Inferior parietal cortex (tissue), 1 donor: ENCODE measurements around the gene LHX1.

ENCODE experiments used
- DNase-seq: peaks from one replicate; pipeline ENCODE4 v3.0.0-alpha.2; 2016; ENCODE audit errors: extremely low spot score

LHX1 gene

DNA sequence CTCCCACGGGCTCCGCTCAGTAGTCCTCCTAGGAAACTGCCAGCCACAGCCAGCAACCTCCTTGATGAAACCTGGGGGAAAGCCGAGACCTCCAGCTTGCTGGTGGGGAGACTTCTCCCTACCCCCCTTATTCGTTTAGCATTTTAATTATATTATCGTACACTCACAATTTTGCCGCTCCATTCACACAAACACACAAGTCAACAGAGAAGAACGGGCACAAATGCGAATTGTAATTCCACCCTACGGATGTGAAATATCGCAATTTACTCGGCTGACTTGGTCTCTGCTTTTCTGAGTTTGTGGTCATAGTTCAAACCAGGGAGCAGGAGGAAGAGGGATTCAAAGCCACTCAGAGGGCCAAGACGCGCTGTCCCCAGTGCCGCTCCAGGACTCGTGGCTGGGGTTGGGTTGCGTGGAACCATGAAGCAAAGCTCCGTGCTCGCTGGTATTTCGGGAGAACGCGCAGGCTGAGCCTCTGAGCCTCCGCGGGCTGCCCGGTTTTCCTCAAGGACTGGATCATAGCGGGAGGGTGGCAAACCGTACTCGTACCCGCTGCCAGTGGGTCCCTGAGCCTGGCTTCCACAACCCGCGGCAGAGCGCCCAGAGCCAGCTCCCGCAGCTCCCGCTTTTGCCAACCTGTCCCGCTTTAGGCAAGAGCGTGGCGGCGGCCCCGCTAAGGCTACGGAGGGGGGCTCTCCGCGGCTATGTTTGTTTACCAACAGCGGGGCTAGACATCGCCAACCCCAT is 2.0 kb downstream of the LHX1 start:
- no peak for DNase-seq

- no peak for DNase-seq
Measured at GRCh38 chr17:36939802-36940312, 2.6 kb downstream of the LHX1 start.

- DNase-seq, result no peak
Measured at GRCh38 chr17:36940313-36941264, 3.3 kb downstream of the LHX1 start.

DNA sequence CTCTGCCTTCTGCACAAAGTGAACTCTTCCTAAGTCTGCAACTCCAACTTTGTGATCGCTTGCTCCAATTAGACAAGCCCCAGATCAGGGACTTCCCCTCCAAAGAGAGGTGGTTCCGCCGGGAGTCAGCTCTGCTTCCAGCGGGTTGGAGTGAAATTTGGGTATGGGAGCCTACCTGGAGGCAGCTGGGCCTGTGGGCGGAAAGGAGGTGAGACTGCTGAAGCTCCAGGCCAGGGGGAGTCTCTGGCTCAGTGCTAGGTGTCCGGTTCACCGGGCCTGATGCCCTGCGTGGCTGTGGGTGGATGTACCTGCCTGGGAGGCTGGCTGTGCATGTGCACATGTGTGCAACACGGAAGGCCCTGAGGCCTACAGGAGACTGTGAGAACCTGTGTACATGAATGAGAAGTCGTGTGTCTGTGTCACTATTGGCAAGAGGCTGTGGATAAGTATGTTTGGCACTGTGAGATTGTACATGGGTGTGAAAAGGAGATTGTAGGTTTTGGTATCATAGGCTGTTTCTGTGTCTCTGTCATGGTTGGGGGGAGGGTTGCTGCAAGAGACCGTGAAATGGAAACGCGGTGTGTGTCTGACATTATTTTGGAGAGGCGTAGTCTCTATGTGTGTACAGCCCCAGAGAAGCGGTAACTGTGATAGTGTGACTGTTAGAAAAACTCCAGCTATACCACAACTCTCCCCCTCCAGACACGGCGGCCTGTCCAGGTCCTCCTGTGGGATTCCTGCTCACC is 4.2 kb downstream of the LHX1 start:
- no peak for DNase-seq

DNA sequence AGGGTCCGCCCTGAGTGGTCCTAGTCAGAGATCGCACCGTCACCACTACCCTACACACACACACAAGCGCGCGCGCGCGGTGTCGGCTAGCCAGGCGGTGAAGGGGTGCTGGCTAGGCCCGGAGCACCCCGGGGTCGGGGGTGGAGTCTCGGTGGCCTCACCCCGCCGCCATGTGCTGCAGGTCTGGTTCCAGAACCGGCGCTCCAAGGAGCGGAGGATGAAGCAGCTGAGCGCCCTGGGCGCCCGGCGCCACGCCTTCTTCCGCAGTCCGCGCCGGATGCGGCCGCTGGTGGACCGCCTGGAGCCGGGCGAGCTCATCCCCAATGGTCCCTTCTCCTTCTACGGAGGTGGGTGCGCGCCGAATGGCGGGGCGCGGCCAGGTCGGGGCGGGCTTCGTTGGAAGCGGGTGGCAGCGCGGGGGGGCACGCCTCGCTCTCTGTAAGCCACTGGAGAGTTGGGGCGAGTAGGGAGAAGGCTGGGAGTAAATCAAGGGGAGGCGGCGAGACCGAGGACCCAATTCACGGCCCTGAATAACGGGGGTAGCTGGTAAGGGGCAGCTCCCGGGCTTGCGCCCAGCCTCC is 4.8 kb downstream of the LHX1 start:
- DNase-seq, result no peak

DNA sequence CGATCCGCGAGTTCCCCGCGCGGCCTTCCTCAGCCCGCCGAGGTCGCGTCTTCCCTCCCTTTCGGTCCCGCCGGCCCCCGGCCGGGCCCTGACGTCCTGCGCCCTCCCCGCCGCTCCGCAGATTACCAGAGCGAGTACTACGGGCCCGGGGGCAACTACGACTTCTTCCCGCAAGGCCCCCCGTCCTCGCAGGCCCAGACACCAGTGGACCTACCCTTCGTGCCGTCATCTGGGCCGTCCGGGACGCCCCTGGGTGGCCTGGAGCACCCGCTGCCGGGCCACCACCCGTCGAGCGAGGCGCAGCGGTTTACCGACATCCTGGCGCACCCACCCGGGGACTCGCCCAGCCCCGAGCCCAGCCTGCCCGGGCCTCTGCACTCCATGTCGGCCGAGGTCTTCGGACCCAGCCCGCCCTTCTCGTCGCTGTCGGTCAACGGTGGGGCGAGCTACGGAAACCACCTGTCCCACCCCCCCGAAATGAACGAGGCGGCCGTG is 5.4 kb downstream of the LHX1 start:
- DNase-seq, result no peak

DNA sequence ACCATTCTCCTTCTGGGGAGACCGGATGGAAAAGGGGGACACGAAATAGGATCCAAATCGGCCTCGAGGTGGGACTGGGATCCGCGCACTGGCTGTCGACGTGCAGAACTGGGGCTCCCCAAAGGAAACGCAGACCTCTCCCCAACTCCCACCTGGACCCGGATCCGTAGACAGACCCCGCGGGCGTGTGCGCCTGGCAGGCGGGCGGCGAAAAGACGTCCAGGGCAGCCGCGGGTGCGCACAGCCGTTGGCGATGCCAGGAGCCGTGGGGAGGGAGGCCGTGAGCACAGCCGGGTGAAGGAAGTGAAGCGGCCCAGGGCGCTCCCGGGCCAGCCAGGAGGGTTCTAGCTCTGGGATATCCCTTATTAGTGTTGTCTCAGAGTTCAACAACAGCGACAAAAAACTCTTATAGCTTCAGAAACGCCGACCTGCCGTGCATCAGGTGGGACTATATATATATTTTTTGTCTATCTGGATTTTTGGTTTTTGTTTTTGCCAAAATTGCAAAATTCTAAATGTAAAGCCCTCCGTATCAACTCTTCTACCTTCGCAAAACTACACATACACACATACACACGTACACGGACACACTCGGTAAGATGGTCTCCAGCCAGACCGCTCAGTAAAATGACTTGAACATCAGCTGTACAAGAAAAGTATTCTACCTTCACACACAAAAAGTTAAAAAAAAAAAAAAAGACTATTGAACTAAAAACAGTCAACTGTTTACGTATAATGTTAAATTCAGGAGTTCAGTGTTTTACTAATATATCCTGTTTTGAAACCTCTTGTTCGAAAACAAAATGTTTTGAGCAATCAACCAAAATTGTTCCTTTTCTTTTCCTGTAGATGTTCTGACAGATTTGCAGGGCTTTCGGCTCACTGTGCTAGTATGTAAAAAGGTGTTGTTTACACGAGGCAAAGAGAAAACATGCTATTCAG is 6.2 kb downstream of the LHX1 start:
- DNase-seq, result no peak

DNA sequence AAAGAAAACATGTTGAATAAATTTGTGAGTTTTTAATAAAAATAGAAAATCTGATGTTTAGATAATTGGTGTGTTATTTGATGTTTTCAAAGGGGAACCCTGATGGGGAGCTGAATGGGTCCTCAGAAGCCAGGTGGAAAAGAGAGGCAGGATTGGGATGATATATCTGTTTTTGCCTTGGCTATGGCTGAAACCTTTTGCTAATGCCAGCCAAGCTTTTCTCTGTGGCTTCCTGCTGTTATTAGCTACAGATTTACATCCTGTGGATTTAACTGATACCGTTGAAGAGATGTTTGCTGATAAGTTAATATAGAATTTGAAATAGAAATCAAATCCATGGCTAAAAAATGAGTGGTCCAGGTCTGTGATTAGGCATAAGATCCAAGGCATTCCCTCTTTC is 7.3 kb downstream of the LHX1 start:
- DNase-seq, result no peak

DNA sequence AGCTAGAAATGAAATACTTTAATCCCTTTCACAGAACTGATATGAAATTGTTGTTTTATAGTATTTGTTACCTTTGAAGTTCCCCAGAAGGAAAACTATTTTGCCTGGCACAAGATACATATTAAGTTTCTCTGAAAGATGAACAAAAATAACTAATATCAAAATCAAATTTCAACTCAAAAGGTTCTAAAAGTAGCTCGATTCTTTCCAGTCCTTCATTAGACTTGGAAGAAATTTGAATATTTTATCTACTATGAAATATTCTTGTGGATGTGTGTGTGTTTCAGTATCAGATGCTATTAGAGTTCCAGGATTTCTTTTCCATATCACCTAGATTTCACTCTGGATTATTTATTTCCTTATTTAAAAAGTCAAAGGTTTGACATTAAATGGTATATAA is 7.9 kb downstream of the LHX1 start:
- DNase-seq, result no peak

- DNase-seq, result no peak
Measured at GRCh38 chr17:36945959-36946725, 8.9 kb downstream of the LHX1 start.

DNA sequence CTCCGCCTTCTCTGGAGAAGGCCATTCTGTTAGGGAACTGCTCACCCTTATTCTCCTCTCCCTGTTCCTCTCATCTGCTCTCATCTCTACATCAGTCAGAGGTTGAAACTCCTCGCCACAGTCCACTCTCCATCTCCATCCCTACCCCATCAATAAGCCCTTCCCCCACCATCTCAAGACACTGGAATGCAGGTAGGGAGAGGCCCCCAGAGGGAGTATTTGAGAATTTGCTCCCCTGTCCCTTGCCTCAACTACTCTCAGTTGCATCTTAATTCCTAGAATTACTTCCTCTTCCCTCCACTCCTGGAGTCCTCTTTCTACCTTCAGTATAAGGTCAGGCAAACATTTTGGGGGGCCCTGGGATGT is 9.4 kb downstream of the LHX1 start:
- DNase-seq, result no peak

GRCh38 chr17:36947922-36948716 is 10.8 kb downstream of the LHX1 start:
- peak; percentile 12 for DNase-seq

GRCh38 chr17:36948717-36949460 is 11.6 kb downstream of the LHX1 start, which contains the start of gene AATF:
AATF (plus strand) TSS chr17:36948954; CDS start chr17:36949126, 172 bp downstream.
- DNase-seq, result peak; percentile 97

DNA sequence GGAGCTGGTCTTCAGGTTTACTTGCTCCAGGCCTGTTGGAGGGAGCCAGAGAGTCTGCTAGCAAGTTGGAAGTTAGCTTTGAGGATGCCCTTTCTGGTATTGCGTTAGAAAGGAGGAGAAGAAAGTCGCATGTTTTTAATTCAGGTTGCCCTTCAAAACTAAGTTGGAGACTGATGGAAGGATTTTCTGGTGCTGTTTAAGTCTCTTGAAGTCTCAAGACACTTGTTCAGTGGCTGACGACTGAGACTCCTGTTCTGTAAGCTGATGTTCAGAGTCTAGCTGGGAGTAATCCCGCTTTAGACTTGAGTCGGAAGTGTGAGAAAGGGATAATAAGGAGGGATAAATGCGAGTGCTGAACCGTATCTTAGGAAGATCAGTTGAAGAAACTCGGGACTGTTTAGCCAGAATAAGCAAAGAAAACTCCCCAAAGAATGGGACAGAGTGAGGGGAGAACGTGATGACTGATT is 12.2 kb downstream of the LHX1 start:
- DNase-seq, result peak; percentile 37

- DNase-seq, result no peak
Measured at GRCh38 chr17:36950027-36950426, 12.8 kb downstream of the LHX1 start.

GRCh38 chr17:36951084-36951789 is 14.0 kb downstream of the LHX1 start:
- no peak for DNase-seq

- DNase-seq, result no peak
Measured at GRCh38 chr17:36971508-36971907, 34.2 kb downstream of the LHX1 start.
